ENCODE data around the gene CHAF1A. TPM values are rescaled to one million over a fixed set of nuclear protein-coding genes. Genes with fewer than 3 reads are reported as not detected.

Gene CHAF1A, protein sequence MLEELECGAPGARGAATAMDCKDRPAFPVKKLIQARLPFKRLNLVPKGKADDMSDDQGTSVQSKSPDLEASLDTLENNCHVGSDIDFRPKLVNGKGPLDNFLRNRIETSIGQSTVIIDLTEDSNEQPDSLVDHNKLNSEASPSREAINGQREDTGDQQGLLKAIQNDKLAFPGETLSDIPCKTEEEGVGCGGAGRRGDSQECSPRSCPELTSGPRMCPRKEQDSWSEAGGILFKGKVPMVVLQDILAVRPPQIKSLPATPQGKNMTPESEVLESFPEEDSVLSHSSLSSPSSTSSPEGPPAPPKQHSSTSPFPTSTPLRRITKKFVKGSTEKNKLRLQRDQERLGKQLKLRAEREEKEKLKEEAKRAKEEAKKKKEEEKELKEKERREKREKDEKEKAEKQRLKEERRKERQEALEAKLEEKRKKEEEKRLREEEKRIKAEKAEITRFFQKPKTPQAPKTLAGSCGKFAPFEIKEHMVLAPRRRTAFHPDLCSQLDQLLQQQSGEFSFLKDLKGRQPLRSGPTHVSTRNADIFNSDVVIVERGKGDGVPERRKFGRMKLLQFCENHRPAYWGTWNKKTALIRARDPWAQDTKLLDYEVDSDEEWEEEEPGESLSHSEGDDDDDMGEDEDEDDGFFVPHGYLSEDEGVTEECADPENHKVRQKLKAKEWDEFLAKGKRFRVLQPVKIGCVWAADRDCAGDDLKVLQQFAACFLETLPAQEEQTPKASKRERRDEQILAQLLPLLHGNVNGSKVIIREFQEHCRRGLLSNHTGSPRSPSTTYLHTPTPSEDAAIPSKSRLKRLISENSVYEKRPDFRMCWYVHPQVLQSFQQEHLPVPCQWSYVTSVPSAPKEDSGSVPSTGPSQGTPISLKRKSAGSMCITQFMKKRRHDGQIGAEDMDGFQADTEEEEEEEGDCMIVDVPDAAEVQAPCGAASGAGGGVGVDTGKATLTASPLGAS
- total RNA-seq (10 to 100 TPM; 10.1 to 71.2 (median 14.1) TPM), polyA plus RNA-seq (1 to 10 TPM; 3.2 to 5.5 TPM), total RNA-seq (16.0 reads per million, percentile 45 among the genes with 10 or more reads in this experiment)

DNA sequence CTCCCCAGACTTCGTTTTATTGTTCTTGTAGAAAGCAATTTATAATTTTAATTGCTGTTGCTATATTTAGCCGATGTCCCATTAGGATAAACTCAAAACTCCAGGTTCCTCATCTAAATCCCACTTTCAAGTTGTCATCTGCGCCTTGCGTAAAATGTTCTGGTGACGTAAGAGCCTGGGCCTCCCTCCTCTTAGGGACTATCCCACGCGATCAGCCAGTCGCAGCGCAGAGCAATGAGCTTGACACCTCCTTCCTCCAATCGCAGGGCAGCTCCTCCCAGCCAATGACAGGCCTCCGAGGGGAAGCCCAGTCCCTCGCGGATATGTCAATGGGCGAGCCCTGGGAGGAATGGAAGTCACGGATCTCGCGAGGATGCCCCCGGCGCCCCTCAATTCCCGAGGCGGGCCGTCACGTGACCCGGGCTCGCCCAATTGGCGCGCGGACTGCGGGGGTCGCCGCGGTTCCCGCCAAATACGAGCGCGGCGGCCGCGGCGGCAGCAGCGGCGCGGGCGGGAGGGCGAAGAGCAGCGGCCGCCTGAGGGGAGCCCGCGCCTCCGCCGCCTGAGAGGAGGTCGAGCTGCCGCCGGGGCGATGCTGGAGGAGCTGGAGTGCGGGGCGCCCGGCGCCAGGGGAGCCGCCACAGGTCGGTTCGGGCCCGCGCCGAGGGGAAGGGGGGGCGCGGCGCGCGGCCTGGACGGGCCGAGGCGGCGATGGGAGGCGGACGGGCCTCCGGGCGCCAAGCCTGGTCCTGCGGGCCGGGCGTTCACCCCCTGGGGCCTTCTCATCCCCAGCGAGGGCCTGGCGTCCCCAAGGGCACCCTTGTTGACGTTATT, at the start of gene CHAF1A:
TSS of gene CHAF1A (plus strand) at position 470 of the 834 bp plus-strand sequence. CDS start at position 593, 123 bp downstream.
- peaks cover 0 to 1% (median 0%) of the 10 kb centered on the region in 11 donors for H3K9me3 Mint-ChIP-seq
- Histone ChIP-seq H3K36me3 (ENCODE audit: control insufficient read depth in 2 of 3, insufficient read depth in 3 of 3, low read length in 3 of 3) (peaks cover 0 to 5% (median 0%) of the 10 kb centered on the region in 3 experiments), H3K27ac (ENCODE audit: low read depth, low read length) (peak within 1 kb of the TSS; percentile 97), H3K9me3 (ENCODE audit: control insufficient read depth in 2 of 3, low read length in 3 of 3) (no peaks in the 10 kb centered on the region), H3K4me1 (ENCODE audit: control insufficient read depth in 2 of 2, insufficient read depth in 2 of 2, low read length in 2 of 2) (peaks cover 31 to 35% of the 10 kb centered on the region in 2 donors), H3K27me3 (ENCODE audit: control insufficient read depth in 2 of 2, insufficient read depth in 2 of 2, low read length in 2 of 2) (no peaks in the 10 kb centered on the region), H3K4me3 (ENCODE audit: low read length) (peak within 1 kb of the TSS; percentile 80)
- ChIA-PET POLR2A (interaction anchor here (0.6 to 3.3 kb wide), 15 partner anchors 22 to 640 kb away, joined by 3 to 29 read pairs (median 3); partner anchors contain the start of genes MPND, MRPL54, TMIGD2 and UBXN6), CTCF (interaction anchor here (0.6 to 1.8 kb wide), 8 partner anchors 33 to 1319 kb away, joined by 3 to 11 read pairs (median 3); partner anchors contain the start of genes MPND and MRPL54)
- peak within 1 kb of the TSS; percentile 80 to 95 (median 91) for H3K4me3 Mint-ChIP-seq
- intact Hi-C loops (cut with micrococcal nuclease), result loop anchor here (1.0 to 5.0 kb wide), 14 partner anchors 55 to 1500 kb away; partner anchors contain the start of genes UBXN6 (in 2 of the 2), YJU2 (in 2 of the 2), ANKRD24 (in 1 of the 2) and DOHH (in 1 of the 2)
- H3K27ac Mint-ChIP-seq, result peak within 1 kb of the TSS; percentile 87 to 100 (median 99)
- DNase-seq (peak; percentile 94 to 100 (median 98)), ATAC-seq (peak; percentile 90)
- no peaks in the 10 kb centered on the region for H3K27me3 Mint-ChIP-seq
- H3K4me1 Mint-ChIP-seq, result peaks cover 14 to 62% (median 48%) of the 10 kb centered on the region in 7 donors
- H3K36me3 Mint-ChIP-seq, result peaks cover 0 to 8% (median 0%) of the 10 kb centered on the region in 5 donors

DNA sequence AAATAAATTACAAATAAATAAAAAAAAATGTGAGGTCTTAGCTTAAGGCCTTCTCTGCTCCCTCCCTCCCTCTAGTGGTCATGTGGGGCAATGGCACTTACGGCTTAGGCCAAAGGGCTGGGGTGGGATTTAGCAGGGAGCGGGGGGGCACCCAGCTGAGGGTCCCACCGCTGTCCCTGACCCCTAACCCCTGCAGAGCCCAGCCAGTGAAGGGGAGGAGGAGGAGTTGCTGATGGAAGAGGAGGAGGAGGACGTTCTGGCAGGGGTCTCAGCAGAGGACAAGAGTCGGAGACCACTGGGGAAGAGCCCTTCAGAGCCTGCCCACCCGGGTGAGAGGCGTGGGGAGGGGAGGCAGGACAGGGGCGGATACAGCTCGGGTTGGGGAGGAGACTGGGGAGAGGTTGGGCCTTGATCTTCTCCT, 49.7 kb upstream of the CHAF1A start:
- peaks cover 0 to 9% (median 0%) of the 10 kb centered on the region in 7 donors for H3K4me1 Mint-ChIP-seq
- DNase-seq (peak in 7 of 9 donors; percentile 31 to 72 (median 60)), ATAC-seq (peak; percentile 87)
- H3K27me3 Mint-ChIP-seq, result no peaks in the 10 kb centered on the region
- ChIA-PET CTCF (interaction anchor here (0.7 to 2.8 kb wide), 15 partner anchors 9 to 119 kb away, joined by 3 to 51 read pairs (median 6); partner anchors contain the start of genes HDGFL2, MPND and YJU2), POLR2A (interaction anchor here (0.7 to 2.3 kb wide), 4 partner anchors 9 to 90 kb away, joined by 3 to 14 read pairs (median 3); partner anchors contain the start of gene MPND)
- Histone ChIP-seq H3K9me3 (ENCODE audit: control insufficient read depth in 2 of 3, low read length in 3 of 3) (no peaks in the 10 kb centered on the region), H3K4me3 (ENCODE audit: low read length) (no peak overlapping the region), H3K4me1 (ENCODE audit: control insufficient read depth in 2 of 2, insufficient read depth in 2 of 2, low read length in 2 of 2) (no peaks in the 10 kb centered on the region), H3K27me3 (ENCODE audit: control insufficient read depth in 2 of 2, insufficient read depth in 2 of 2, low read length in 2 of 2) (no peaks in the 10 kb centered on the region), H3K36me3 (ENCODE audit: control insufficient read depth in 2 of 3, insufficient read depth in 3 of 3, low read length in 3 of 3) (peaks cover 0 to 8% (median 0%) of the 10 kb centered on the region in 3 experiments), H3K27ac (ENCODE audit: low read depth, low read length) (no peak overlapping the region)
- intact Hi-C loops (cut with micrococcal nuclease), result loop anchor here (1.0 kb wide), 1 partner anchor 85 kb away; no protein-coding TSS in a partner anchor
- H3K36me3 Mint-ChIP-seq, result peaks cover 0 to 4% (median 0%) of the 10 kb centered on the region in 5 donors
- no peak overlapping the region for H3K4me3 Mint-ChIP-seq
- H3K9me3 Mint-ChIP-seq, result no peaks in the 10 kb centered on the region
- H3K27ac Mint-ChIP-seq, result peak overlapping the region in 3 of 9 donors; percentile 51 to 78 (median 76)

DNA sequence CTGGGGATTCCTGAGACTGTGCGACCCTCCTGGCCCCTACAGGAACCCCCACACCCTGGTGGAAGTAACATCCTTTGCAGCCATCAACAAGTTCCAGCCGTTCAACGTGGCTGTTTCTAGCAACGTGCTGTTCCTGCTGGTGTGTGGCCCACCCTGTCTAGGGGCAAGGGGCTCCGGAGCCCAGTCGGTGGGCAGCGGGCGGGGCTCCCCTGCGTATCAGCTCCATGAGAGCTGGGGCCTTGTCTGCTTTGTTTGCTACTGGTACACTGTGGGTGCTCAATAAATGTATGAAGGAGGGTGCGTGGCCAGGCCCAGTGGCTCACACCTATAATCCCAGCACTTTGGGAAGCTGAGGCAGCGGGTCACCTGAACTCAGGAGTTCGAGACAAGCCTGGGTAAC, 48.2 kb upstream of the CHAF1A start:
- Histone ChIP-seq H3K4me1 (ENCODE audit: control insufficient read depth in 2 of 2, insufficient read depth in 2 of 2, low read length in 2 of 2) (no peaks in the 10 kb centered on the region), H3K27me3 (ENCODE audit: control insufficient read depth in 2 of 2, insufficient read depth in 2 of 2, low read length in 2 of 2) (no peaks in the 10 kb centered on the region), H3K4me3 (ENCODE audit: low read length) (no peak overlapping the region), H3K27ac (ENCODE audit: low read depth, low read length) (no peak overlapping the region), H3K9me3 (ENCODE audit: control insufficient read depth in 2 of 3, low read length in 3 of 3) (no peaks in the 10 kb centered on the region), H3K36me3 (ENCODE audit: control insufficient read depth in 2 of 3, insufficient read depth in 3 of 3, low read length in 3 of 3) (peaks cover 0 to 19% (median 0%) of the 10 kb centered on the region in 3 experiments)
- Mint-ChIP-seq H3K36me3 (peaks cover 0 to 4% (median 0%) of the 10 kb centered on the region in 5 donors), H3K4me3 (no peak overlapping the region), H3K27me3 (no peaks in the 10 kb centered on the region), H3K9me3 (no peaks in the 10 kb centered on the region), H3K27ac (no peak overlapping the region), H3K4me1 (peaks cover 0 to 9% (median 0%) of the 10 kb centered on the region in 7 donors)
- POLR2A ChIA-PET, result no interaction called here
- ATAC-seq (no peak), DNase-seq (no peak)
- CTCF ChIA-PET, result interaction anchor here (0.7 to 1.7 kb wide), 5 partner anchors 34 to 99 kb away, joined by 3 to 6 read pairs (median 3); no protein-coding TSS in a partner anchor
- intact Hi-C loops (cut with micrococcal nuclease), result no loop called here

DNA sequence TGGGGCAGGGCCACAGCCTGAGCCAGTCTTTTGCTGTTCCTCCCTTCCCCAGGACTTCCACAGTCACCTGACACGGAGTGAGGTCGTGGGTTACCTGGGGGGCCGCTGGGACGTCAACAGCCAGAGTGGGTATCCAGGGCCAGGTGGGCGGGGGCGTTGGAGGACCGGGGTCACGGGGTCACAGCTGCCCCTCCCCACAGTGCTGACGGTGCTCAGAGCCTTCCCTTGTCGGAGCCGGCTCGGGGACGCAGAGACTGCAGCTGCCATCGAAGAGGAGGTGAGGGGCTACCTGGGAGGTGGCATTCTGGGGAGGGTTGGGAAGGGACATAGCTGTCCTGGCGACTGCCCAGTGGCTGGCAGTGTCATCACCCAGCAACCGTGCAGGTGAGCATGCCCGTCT, 47.5 kb upstream of the CHAF1A start:
- intact Hi-C loops (cut with micrococcal nuclease), result no loop called here
- Mint-ChIP-seq H3K27me3 (no peaks in the 10 kb centered on the region), H3K36me3 (peaks cover 0 to 5% (median 0%) of the 10 kb centered on the region in 5 donors), H3K4me1 (peaks cover 0 to 9% (median 0%) of the 10 kb centered on the region in 7 donors), H3K4me3 (no peak overlapping the region), H3K27ac (no peak overlapping the region), H3K9me3 (no peaks in the 10 kb centered on the region)
- no peaks in the 10 kb centered on the region for H3K27me3 ChIP-seq (ENCODE audit: control insufficient read depth in 2 of 2, insufficient read depth in 2 of 2, low read length in 2 of 2)
- CTCF ChIA-PET, result interaction anchor here (0.7 to 1.7 kb wide), 3 partner anchors 35 to 88 kb away, joined by 3 to 6 read pairs (median 3); no protein-coding TSS in a partner anchor
- no peaks in the 10 kb centered on the region for H3K9me3 ChIP-seq (ENCODE audit: control insufficient read depth in 2 of 3, low read length in 3 of 3)
- no peak for ATAC-seq
- H3K36me3 ChIP-seq (ENCODE audit: control insufficient read depth in 2 of 3, insufficient read depth in 3 of 3, low read length in 3 of 3), result peaks cover 0 to 25% (median 0%) of the 10 kb centered on the region in 3 experiments
- POLR2A ChIA-PET, result no interaction called here
- no peaks in the 10 kb centered on the region for H3K4me1 ChIP-seq (ENCODE audit: control insufficient read depth in 2 of 2, insufficient read depth in 2 of 2, low read length in 2 of 2)
- no peak for DNase-seq
- H3K27ac ChIP-seq (ENCODE audit: low read depth, low read length), result no peak overlapping the region
- H3K4me3 ChIP-seq (ENCODE audit: low read length), result no peak overlapping the region

DNA sequence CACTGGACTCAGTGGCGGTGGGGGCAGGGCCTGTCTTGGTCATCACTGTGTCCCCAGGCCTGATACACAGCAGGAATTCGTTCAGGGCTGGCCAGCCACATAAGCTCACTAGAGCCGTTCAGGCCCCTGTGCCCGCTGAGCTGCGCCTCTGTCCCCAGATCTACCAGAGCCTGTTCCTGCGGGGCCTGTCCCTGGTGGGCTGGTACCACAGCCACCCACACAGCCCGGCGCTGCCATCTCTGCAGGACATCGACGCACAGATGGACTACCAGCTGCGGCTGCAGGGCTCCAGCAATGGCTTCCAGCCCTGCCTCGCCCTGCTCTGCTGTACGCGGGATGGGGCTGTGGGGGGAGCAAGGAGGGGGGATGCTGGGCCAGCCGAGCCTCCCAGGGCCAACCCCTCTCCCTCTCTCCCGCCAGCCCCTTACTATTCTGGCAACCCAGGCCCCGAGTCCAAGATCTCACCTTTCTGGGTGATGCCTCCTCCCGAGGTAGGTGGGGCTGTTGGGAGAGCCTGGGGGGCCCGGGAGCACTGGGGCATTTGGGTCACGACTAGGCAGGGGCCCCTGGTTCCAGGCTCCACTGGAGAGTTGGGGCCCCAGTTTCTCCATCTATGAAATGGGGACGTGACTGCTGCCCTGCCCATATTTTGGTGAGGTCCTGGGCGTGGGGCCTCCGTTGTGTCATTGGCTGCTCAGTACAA, 45.2 kb upstream of the CHAF1A start:
- Mint-ChIP-seq H3K27ac (no peak overlapping the region), H3K9me3 (no peaks in the 10 kb centered on the region), H3K27me3 (no peaks in the 10 kb centered on the region), H3K4me3 (no peak overlapping the region), H3K36me3 (peaks cover 0 to 9% (median 3%) of the 10 kb centered on the region in 5 donors), H3K4me1 (peaks cover 0 to 5% (median 0%) of the 10 kb centered on the region in 7 donors)
- Histone ChIP-seq H3K4me1 (ENCODE audit: control insufficient read depth in 2 of 2, insufficient read depth in 2 of 2, low read length in 2 of 2) (no peaks in the 10 kb centered on the region), H3K9me3 (ENCODE audit: control insufficient read depth in 2 of 3, low read length in 3 of 3) (no peaks in the 10 kb centered on the region), H3K4me3 (ENCODE audit: low read length) (no peak overlapping the region), H3K36me3 (ENCODE audit: control insufficient read depth in 2 of 3, insufficient read depth in 3 of 3, low read length in 3 of 3) (peaks cover 0 to 45% (median 0%) of the 10 kb centered on the region in 3 experiments), H3K27me3 (ENCODE audit: control insufficient read depth in 2 of 2, insufficient read depth in 2 of 2, low read length in 2 of 2) (no peaks in the 10 kb centered on the region), H3K27ac (ENCODE audit: low read depth, low read length) (no peak overlapping the region)
- ATAC-seq (no peak), DNase-seq (no peak)
- intact Hi-C loops (cut with micrococcal nuclease), result no loop called here
- ChIA-PET CTCF (no interaction called here), POLR2A (interaction anchor here (0.6 kb wide), 1 partner anchor 13 kb away, joined by 3 read pairs; no protein-coding TSS in a partner anchor)
